Tibial nerve (tissue), 4 donors: ENCODE measurements around the gene BBIP1. TPM values are rescaled to one million over a fixed set of nuclear protein-coding genes. Genes with fewer than 3 reads are reported as not detected.

ENCODE experiments used
- DNase-seq, 2 donors: peaks; one replicate each; pipeline ENCODE4 v3.0.0-alpha.2; 2019; ENCODE audit warnings: low spot score in 2 of 2
- H3K27ac ChIP-seq, 4 donors: fragments of 200-600 bp; sonication (generic) in 3 of 4; one replicate each; pipeline ENCODE4 v1.5.1; 2017 to 2019; ENCODE audit warnings: mild to moderate bottlenecking in 1 of 4
- H3K27me3 ChIP-seq, 2 donors: fragments of 200-600 bp; sonication (generic) in 1 of 2; one replicate each; pipeline versions ENCODE4 v1.5.1 to v1.6.0; 2017 to 2019
- H3K36me3 ChIP-seq, 3 donors: fragments of 200-600 bp; sonication (generic); one replicate each; pipeline ENCODE4 v1.5.1; 2018 to 2019
- H3K4me1 ChIP-seq, 4 donors: fragments of 200-600 bp; sonication (generic) in 3 of 4; one replicate each; pipeline ENCODE4 v1.5.1; 2017 to 2019
- H3K4me3 ChIP-seq, 4 donors: fragments of 200-600 bp; sonication (generic) in 3 of 4; one replicate each; pipeline ENCODE4 v1.5.1; 2017 to 2019; ENCODE audit warnings: mild to moderate bottlenecking in 1 of 4, moderate library complexity in 1 of 4
- H3K9me3 ChIP-seq, 4 donors: fragments of 200-600 bp; sonication (generic) in 3 of 4; one replicate each; pipeline ENCODE4 v1.5.1; 2017 to 2019
- CTCF ChIP-seq, 5 experiments: fragments of 200-600 bp in 3 of 5; fragments of 450-650 bp in 2 of 5; sonication (generic) in 3 of 5; IDR thresholded peaks; one replicate each; pipeline ENCODE4 v1.5.1; 2016 to 2019; ENCODE audit warnings: antibody characterized with exemption in 5 of 5, mild to moderate bottlenecking in 3 of 5, moderate library complexity in 2 of 5
- EP300 ChIP-seq, 2 donors: sonication (generic); formaldehyde crosslinking; IDR thresholded peaks; one replicate each; pipeline ENCODE4 v1.6.1; 2017; ENCODE audit warnings: antibody characterized with exemption in 2 of 2, mild to moderate bottlenecking in 1 of 2
- POLR2A ChIP-seq, 2 donors: fragments of 450-650 bp; IDR thresholded peaks; one replicate each; pipeline ENCODE4 v1.6.1; 2017; ENCODE audit warnings: antibody characterized with exemption in 2 of 2, mild to moderate bottlenecking in 2 of 2, moderate library complexity in 2 of 2
- WGBS, 2 donors: methylation state at CpG; one replicate each; pipeline ENCODE4 v1.1.5; 2018; 5-methylcytosine and 5-hydroxymethylcytosine counted together
- total RNA-seq, 4 donors: library from RNA; depleted of rRNA; stranded (reverse); fragments of >200 nt; gene quantifications; one replicate each; pipeline ENCODE4 v1.1.0, GENCODE V29; 2016

The BBIP1 gene
- total RNA-seq, 4 donors from 2014 or later = 25.2 to 37.0 (median 33.9) TPM

GRCh38 chr10:110939419-110939818, 20.4 kb upstream of the BBIP1 start:
- DNase-seq = no peak
- Histone ChIP-seq H3K4me1 (peaks cover 0 to 11% (median 0%) of the 10 kb centered on the region in 4 donors), H3K9me3 (peaks cover 0 to 4% (median 2%) of the 10 kb centered on the region in 4 donors), H3K4me3 (no peak overlapping the region), H3K27ac (no peak overlapping the region), H3K36me3 (peaks cover 0 to 25% (median 0%) of the 10 kb centered on the region in 3 donors), H3K27me3 (no peaks in the 10 kb centered on the region)
- 97 to 98% methylated on average over 4 of the region's 4 CpGs for whole genome bisulfite sequencing, 2 donors
- TF ChIP-seq EP300 (IDR thresholded peaks at IDR 0.05) (no peak), CTCF (IDR thresholded peaks at IDR 0.05) (no peak), POLR2A (IDR thresholded peaks at IDR 0.05) (no peak)

GRCh38 chr10:110936757-110937156, 17.8 kb upstream of the BBIP1 start:
- TF ChIP-seq EP300 (IDR thresholded peaks at IDR 0.05) (no peak), POLR2A (IDR thresholded peaks at IDR 0.05) (no peak), CTCF (IDR thresholded peaks at IDR 0.05) (no peak)
- Histone ChIP-seq H3K36me3 (peaks cover 0 to 11% (median 0%) of the 10 kb centered on the region in 3 donors), H3K4me3 (no peak overlapping the region), H3K4me1 (peaks cover 0 to 21% (median 10%) of the 10 kb centered on the region in 4 donors), H3K27me3 (no peaks in the 10 kb centered on the region), H3K9me3 (no peaks in the 10 kb centered on the region), H3K27ac (no peak overlapping the region)
- no peak for DNase-seq
- WGBS, 2 donors = 94 to 96% methylated on average over 18 of the region's 18 CpGs

- Histone ChIP-seq H3K36me3 (peaks cover 0 to 6% (median 0%) of the 10 kb centered on the region in 3 donors), H3K9me3 (no peaks in the 10 kb centered on the region), H3K27ac (no peak overlapping the region), H3K4me3 (no peak overlapping the region), H3K27me3 (no peaks in the 10 kb centered on the region), H3K4me1 (peaks cover 0 to 33% (median 11%) of the 10 kb centered on the region in 4 donors)
- no peak for DNase-seq
- whole genome bisulfite sequencing, 2 donors = 52 to 77% methylated on average over 1 of the region's 1 CpG
- TF ChIP-seq CTCF (IDR thresholded peaks at IDR 0.05) (no peak), POLR2A (IDR thresholded peaks at IDR 0.05) (no peak)
Measured at GRCh38 chr10:110932505-110933180, 13.7 kb upstream of the BBIP1 start.

- H3K27me3 ChIP-seq = no peaks in the 10 kb centered on the region
- 58 to 72% methylated on average over 1 of the region's 1 CpG for WGBS, 2 donors
- TF ChIP-seq CTCF (IDR thresholded peaks at IDR 0.05) (no peak), EP300 (IDR thresholded peaks at IDR 0.05) (no peak), POLR2A (IDR thresholded peaks at IDR 0.05) (no peak)
- H3K27ac ChIP-seq = no peak overlapping the region
- H3K9me3 ChIP-seq = no peaks in the 10 kb centered on the region
- DNase-seq = no peak
- H3K4me1 ChIP-seq = peaks cover 0 to 36% (median 13%) of the 10 kb centered on the region in 4 donors
- no peak overlapping the region for H3K4me3 ChIP-seq
- peaks cover 0 to 3% (median 0%) of the 10 kb centered on the region in 3 donors for H3K36me3 ChIP-seq
Measured at GRCh38 chr10:110931769-110932381, 12.9 kb upstream of the BBIP1 start.

- TF ChIP-seq CTCF (IDR thresholded peaks at IDR 0.05) = no peak
- TF ChIP-seq POLR2A (IDR thresholded peaks at IDR 0.05) = no peak
- 92 to 93% methylated on average over 2 of the region's 2 CpGs for WGBS, 2 donors
- Histone ChIP-seq H3K27ac (no peak overlapping the region), H3K4me1 (peaks cover 0 to 63% (median 14%) of the 10 kb centered on the region in 4 donors), H3K36me3 (no peaks in the 10 kb centered on the region), H3K4me3 (no peak overlapping the region), H3K27me3 (no peaks in the 10 kb centered on the region), H3K9me3 (no peaks in the 10 kb centered on the region)
- DNase-seq = no peak
Measured at GRCh38 chr10:110927461-110927860, 8.5 kb upstream of the BBIP1 start.
